ENCODE results near the gene NTN4.
"Not testable (repeated sequence)": the region's sequence is repeated elsewhere in the genome, so short reads cannot be mapped to it uniquely, and the experiment has no call there.

NTN4 gene

DNA sequence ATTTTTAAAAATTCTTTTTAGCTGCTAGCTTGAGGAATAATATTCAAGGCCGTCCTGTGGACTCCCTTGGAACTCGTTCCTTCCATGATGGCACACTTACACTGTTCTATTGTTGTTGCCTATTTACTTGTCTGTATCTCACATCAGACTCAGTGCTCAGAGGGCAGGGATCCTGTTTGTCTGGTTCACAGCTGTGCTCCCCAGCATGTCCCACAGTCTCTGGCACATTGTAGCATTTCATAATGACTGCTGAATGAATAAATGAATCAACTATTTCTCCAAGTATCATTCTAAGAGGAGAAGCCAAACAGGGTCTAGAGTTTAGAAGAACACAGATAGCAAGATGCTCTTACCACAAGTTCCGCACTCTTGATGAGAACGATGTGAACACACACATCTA, 48.0 kb downstream of the NTN4 start:
- no peak for DNase-seq

DNA sequence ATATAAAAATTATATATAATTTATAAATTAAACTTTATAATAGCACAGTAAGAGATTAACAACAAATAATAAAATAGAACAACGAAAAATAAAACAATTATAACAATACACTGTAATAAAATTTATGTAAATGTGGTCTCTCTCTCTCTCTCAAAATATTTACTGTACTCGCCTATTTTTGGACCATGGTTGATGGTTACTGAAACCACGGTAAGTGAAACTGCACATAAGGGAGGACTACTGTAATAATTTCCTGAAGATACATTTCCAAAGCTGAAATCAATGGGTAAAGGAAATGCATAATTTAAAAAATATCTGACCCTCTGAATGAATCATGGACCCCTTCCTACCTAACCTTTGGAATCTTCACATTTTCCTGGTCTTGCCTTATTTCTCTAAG, 48.9 kb downstream of the NTN4 start:
- no peak for DNase-seq

DNA sequence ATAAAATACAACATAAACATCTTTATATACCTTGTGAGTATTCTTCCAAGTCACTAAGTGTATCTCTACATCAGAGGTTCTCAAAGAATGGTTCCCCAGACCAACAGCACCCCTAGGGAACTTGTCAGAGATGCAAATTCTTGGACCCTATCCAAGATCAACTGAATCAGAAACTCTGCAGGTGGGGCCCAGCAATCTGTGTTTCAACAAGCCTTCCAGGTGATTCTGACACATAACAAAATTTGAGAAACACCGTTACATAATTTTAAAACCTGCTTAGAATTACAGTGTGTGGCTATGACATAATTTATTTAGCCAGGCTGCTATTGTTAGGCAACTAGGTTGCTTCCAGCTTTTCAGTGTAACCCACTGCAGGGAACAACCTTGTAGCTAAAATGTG, 49.8 kb downstream of the NTN4 start:
- DNase-seq: no peak

- DNase-seq: no peak
Measured at GRCh38 chr12:95739561-95740313, 50.8 kb downstream of the NTN4 start.

- no peak for DNase-seq
Measured at GRCh38 chr12:95738024-95738611, 52.4 kb downstream of the NTN4 start.

DNA sequence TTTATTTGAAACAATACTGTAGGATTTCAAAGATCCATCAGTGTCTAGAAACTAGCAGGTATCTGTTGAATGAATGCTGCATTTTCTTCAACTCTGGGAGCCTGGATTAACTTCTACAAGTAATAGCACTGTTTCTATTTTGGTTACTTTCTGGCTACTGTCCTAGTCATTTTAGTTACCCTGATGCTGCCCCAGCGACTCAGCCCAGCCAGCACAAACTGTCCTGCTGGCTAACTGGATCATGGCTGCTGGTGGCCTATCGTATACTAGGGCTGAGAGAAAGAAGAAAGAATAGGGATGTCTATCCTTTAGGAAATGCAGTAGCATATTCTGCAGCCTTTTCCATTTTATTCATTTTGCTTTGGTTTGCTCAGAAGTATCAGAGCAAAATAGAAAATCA, 53.9 kb downstream of the NTN4 start:
- DNase-seq: no peak

- DNase-seq: not testable (repeated sequence)
Measured at GRCh38 chr12:95735728-95736127, 54.8 kb downstream of the NTN4 start.

DNA sequence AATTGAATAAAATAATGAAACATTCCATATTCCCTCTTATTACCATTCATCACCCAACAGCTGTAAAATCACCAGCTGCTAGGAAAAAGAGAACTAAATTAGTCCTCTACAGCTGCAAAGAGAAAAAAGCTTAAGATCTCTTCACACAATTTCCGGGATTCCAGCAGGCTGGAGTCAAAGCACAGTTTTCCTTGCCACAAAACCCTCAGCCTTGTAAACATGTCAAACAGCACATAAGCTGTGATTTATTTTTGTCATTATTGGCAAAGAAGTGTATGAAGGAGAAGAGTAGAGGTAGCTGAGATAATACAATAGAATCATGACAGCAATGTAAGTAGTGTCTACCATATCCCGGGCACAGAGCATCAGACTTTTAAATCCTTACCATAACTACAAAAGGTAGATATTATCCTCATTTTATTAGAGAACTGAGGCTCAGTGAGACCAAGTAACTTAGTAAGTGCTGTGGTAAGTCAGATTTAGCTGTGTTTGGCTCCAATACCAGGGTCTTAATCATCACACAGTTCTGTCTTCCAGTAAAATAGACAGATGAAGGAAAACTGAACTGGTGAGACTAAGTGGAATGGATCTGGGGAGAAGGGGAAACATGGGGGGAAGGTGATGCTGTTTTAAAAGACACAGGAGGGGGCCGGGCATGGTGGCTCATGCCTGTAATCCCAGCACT, 57.3 kb downstream of the NTN4 start:
- no peak for DNase-seq

DNA sequence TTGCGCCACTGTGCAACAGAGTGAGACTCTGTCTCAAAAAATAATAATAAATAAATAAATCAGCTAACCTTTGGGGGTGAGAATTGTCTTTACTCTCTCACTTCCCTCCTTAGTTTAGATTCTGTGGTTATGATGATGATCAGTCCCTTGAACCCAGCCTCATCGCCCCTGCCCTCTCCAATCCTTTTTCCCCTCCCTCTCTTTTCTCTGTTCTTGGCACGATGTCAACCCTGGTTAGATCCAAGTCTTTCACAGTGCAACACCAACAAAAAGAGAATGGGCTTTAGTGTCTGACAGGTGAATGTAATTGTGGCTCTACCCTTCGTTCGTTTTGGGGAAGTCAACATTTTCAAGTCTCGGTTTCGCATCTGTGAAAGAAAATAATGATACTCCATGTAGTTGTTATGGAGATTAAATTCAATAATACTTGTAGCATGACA, 59.0 kb downstream of the NTN4 start:
- no peak for DNase-seq

DNA sequence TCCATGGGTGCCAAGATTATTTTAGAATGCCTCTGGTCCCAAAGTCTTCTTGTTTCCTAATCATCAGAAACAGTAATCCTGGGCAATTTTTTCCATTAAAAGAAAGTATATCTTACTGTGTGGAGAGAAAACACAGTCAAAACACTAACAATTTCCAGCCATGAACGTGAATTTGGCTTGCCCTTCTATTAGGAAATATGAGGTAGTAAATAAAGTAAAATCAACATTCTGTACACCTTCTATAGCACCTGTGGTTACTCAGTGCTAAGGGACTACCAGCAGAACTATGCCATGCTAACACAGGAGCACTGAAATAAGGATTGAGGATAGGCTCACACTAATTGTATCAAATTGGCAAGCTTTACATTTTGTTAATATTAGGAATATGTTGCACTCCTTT, 60.1 kb downstream of the NTN4 start:
- no peak for DNase-seq

DNA sequence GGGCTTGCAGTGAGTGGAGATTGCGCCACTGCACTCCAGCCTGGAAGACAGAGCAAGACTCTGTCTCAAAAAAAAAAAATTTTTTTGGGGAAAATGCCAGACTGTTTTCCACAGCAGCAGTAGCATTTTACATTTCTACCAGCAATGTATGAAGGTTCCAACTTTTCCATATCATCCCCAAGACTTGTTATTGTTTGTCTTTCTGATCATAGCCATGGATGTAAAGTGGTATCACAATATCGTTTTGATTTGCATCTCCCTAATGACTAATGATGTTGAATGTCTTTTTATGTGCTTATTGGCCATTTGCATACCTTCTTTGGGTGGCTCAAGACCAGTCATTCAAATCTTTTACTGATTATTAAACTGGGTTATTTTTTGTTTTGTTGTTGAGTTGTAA, 63.7 kb downstream of the NTN4 start:
- no peak for DNase-seq

DNA sequence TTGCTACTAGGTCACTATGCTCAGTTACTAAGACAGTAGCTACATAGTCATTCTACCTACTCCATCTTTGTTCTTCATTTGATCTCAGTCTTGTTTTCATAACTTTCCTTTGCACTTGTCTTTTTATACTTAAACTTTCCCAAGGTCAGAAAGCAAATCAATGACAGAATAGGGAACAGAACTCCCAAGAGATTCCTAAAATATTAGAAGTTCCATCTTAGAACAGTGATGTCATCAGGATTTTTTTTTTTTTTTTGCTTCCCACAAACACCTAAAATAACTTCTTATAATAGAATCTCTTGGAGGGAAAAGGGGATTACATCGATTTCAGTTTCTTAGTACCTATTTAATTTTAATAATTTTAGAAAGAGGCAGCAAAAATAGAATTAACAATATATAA, 65.8 kb downstream of the NTN4 start:
- no peak for DNase-seq

GRCh38 chr12:95723693-95724384, 66.7 kb downstream of the NTN4 start:
- no peak for DNase-seq

DNA sequence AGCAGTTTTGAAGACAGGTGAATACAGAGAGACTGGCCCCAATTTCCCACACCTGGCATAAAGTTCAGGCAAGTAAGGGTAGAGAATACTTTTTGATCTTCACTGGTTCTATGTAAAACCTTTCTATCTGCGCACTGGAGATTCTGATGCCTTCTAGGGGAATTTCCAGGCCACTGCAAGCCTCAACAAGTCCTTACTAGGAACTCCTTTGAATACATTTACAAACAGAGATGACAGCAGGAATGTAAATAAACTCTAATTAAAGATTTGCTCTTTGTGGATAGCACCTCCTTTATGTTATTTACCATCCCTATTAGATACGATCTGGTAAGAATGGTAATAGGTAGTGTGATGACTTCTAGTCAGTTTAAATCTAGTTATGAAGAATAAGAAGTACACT, 69.2 kb downstream of the NTN4 start:
- DNase-seq: no peak

DNA sequence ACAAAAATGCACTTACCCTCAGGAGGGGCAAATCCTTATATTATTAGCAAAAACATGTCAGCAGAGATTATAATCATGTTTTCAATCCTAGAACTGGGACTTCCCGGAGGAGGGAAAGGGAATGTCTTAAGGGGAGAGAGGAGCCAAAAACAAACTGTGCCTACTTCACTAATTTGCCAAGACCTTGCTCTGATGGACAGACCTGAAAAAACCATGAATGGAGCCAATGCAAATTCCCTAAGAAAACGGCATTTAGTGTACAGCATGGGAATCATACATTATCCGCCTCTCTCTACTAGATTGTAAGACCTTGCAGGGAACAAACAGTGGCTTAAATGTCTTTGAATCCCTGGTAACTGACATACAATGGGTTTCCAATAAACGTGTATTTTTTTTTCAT, 70.4 kb downstream of the NTN4 start:
- no peak for DNase-seq

- DNase-seq: no peak
Measured at GRCh38 chr12:95718772-95719171, 71.8 kb downstream of the NTN4 start.

GRCh38 chr12:95718006-95718431, 72.5 kb downstream of the NTN4 start:
- DNase-seq: no peak

- DNase-seq: no peak
Measured at GRCh38 chr12:95717316-95717928, 73.1 kb downstream of the NTN4 start.

GRCh38 chr12:95715177-95715576, 75.4 kb downstream of the NTN4 start:
- DNase-seq: no peak

GRCh38 chr12:95712269-95712668, 78.3 kb downstream of the NTN4 start:
- no peak for DNase-seq

DNA sequence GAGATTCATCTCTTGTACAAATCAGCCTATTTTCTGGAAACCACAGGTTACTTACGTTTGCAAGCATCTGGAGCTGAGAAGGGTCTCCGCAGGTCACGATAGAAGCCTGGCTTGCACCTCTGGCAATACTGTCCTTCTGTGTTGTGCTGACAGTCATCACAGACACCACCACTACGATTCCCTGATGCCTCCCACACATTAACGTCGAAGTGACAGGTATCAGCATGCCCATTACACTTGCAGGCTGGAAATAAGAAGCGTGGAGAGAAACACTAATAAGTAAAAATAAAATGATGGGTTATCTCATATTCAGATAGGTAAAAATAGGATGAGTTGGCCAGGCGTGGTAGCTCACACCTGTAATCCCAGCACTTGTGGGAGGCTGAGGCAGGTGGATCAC, 80.2 kb downstream of the NTN4 start:
- no peak for DNase-seq

- DNase-seq: no peak
Measured at GRCh38 chr12:95709152-95709551, 81.4 kb downstream of the NTN4 start.

DNA sequence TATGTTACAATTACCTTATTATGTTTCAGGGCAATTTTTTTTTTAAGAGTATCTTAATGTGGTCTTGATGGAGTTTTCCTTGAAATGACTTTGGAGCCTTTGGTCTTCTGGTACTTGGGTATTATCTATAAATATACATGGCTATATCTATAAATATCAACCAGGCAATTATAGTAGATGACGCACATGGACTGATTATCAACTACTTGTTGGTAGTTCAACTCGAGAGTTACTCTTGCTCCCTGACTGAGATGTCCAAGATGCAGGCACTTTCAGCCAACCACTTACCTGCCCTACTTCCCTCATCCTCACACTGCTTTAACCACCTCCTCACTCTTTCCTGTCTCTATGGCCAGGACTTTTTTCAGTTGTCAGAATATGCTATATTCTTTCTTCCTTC, 85.4 kb downstream of the NTN4 start:
- no peak for DNase-seq

Measured in GF-D8 (cell line).